Measurements from ENCODE around the gene DOLK. TPM values are rescaled to one million over a fixed set of nuclear protein-coding genes. Genes with fewer than 3 reads are reported as not detected.

Gene DOLK
- total and polyA plus RNA-seq, 2 of the 4 experiments (the other 2 are of a cell fraction), result 23.2 to 30.8 TPM

- ChIA-PET POLR2A (ENCODE audit: unreplicated experiment) (no interaction called here), CTCF (interaction anchor here (0.6 kb wide), 1 partner anchor 64 kb away, joined by 3 read pairs; no protein-coding TSS in a partner anchor)
- Histone ChIP-seq H3K9me1 (ENCODE audit: insufficient read depth, low read length) (no peaks in the 10 kb centered on the region), H4K8ac (ENCODE audit: low read depth in 2 of 2, low read length in 2 of 2) (no peak overlapping the region), H3K36me3 (ENCODE audit: control insufficient read depth, insufficient read depth, low read length) (no peaks in the 10 kb centered on the region), H2AK9ac (replicated peaks; ENCODE audit: low read depth, low read length, poor library complexity) (peak overlapping the region; percentile 28), H2AFZ (replicated peaks; ENCODE audit: low read length, poor library complexity) (no peak overlapping the region), H3K79me1 (ENCODE audit: low read depth in 1 of 2, low read length in 2 of 2) (no peaks in the 10 kb centered on the region), H3K27ac (ENCODE audit: insufficient read depth, low read length) (no peak overlapping the region), H3K23ac (ENCODE audit: low read depth, low read length) (no peak overlapping the region), H3K4me2 (ENCODE audit: low read depth, low read length) (no peak overlapping the region), H3K14ac (replicated peaks; ENCODE audit: low read depth, low read length) (no peak overlapping the region), H3K4ac (ENCODE audit: low read depth, low read length) (no peak overlapping the region), H2BK120ac (ENCODE audit: low read depth, low read length) (no peak overlapping the region), H3K4me1 (ENCODE audit: control insufficient read depth, insufficient read depth, low read length) (no peaks in the 10 kb centered on the region), H3K9me3 (ENCODE audit: control insufficient read depth, insufficient read depth, low read length) (no peaks in the 10 kb centered on the region), H3K27me3 (ENCODE audit: control insufficient read depth, insufficient read depth, low read length) (no peaks in the 10 kb centered on the region), H4K20me1 (ENCODE audit: insufficient read depth, low read length) (no peaks in the 10 kb centered on the region), H3K56ac (ENCODE audit: extremely low read depth, insufficient read depth, low read length) (no peak overlapping the region), H3K4me3 (ENCODE audit: insufficient read depth, low read depth, low read length) (no peak overlapping the region), H3K18ac (ENCODE audit: low read depth, low read length) (no peak overlapping the region), H2BK15ac (ENCODE audit: low read depth, low read length) (no peak overlapping the region), H4K91ac (ENCODE audit: insufficient read depth, low read depth, low read length) (no peak overlapping the region), H2BK5ac (ENCODE audit: low read depth, low read length, poor library complexity, severe bottlenecking) (no peak overlapping the region), H3K9ac (ENCODE audit: low read depth, low read length) (no peak overlapping the region), H4K5ac (ENCODE audit: low read depth, low read length) (no peak overlapping the region), H2BK20ac (ENCODE audit: low read depth, low read length) (no peak overlapping the region), H2AK5ac (ENCODE audit: low read depth, low read length) (no peak overlapping the region)
- TF ChIP-seq BHLHE40 (IDR thresholded peaks at IDR 0.05; ENCODE audit: low read depth, low read length) (no peak), FOS (IDR thresholded peaks at IDR 0.05; ENCODE audit: low read depth, low read length) (no peak), USF2 (IDR thresholded peaks at IDR 0.05; ENCODE audit: low read depth, low read length) (no peak), MAZ (IDR thresholded peaks at IDR 0.05; ENCODE audit: borderline replicate concordance, low read depth, low read length) (no peak), RCOR1 (IDR thresholded peaks at IDR 0.05; ENCODE audit: insufficient replicate concordance, low read length) (no peak), RAD21 (IDR thresholded peaks at IDR 0.05; ENCODE audit: low read length) (no peak), SMC3 (IDR thresholded peaks at IDR 0.05; ENCODE audit: low read depth, low read length) (no peak), CTCF (conservative IDR thresholded peaks at IDR 0.05; ENCODE audit: low read depth, low read length) (no peak), MXI1 (IDR thresholded peaks at IDR 0.05; ENCODE audit: borderline replicate concordance, low read depth, low read length) (no peak), ELK1 (IDR thresholded peaks at IDR 0.05; ENCODE audit: borderline replicate concordance, low read depth, low read length) (no peak), NFE2L2 (IDR thresholded peaks at IDR 0.05; ENCODE audit: low read depth, low read length) (no peak), CHD1 (IDR thresholded peaks at IDR 0.05; ENCODE audit: low read depth, low read length) (no peak), POLR2A (IDR thresholded peaks at IDR 0.05; ENCODE audit: low read depth, low read length) (no peak), CEBPB (IDR thresholded peaks at IDR 0.05; ENCODE audit: low read depth, low read length) (no peak), MAFK (IDR thresholded peaks at IDR 0.05; ENCODE audit: low read depth, low read length) (no peak), RFX5 (IDR thresholded peaks at IDR 0.05; ENCODE audit: low read depth, low read length) (no peak)
- ATAC-seq (ENCODE audit: low read depth) (no peak), DNase-seq (no peak)
- in situ Hi-C loops (cut with MboI; ENCODE audit: low sequenced_read_pairs), result no loop called here
- dilution Hi-C loops (cut with HindIII; ENCODE audit: low sequenced_read_pairs, unreplicated experiment), result no loop called here
- BruUV-seq (replicated peaks), result no TSS peak
- whole genome bisulfite sequencing, 2 experiments (ENCODE audit: extremely low coverage in 2 of 2, insufficient read length in 1 of 2), result 60% methylated on average over 1 of the region's 5 CpGs; no CpG with 5 or more reads in 1 of the 2 experiments
- intact Hi-C loops (cut with micrococcal nuclease), result no loop called here
Measured at GRCh38 chr9:128933731-128934130, 13.7 kb downstream of the DOLK start.

All from IMR-90 (cell line).